Activated CD4-positive, alpha-beta T cell treated with anti-CD3 and anti-CD28 coated beads for 4 hours (primary cell): ENCODE measurements around the gene SLC25A44.
"Not testable (repeated sequence)": the region's sequence is repeated elsewhere in the genome, so short reads cannot be mapped to it uniquely, and the experiment has no call there.

Experiments used
- DNase-seq, 2 donors: peaks; one replicate each; pipeline ENCODE4 v3.0.0-alpha.2; 2020

SLC25A44 gene

DNA sequence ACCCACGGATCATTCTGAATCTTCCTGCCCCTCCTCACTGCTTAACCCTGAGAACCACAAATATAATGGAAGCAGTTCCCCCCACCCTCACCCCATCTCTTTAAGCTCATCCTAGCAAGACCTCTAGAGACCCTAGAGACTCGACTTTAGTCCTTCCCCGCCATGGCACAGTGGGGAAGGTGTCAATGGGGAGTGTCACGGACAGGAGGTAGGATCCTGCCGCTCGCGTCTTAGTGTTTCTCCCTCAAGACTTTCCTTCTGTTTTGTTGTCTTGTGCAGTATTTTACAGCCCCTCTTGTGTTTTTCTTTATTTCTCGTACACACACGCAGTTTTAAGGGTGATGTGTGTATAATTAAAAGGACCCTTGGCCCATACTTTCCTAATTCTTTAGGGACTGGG is 18.2 kb downstream of the SLC25A44 start:
- no peak for DNase-seq

DNA sequence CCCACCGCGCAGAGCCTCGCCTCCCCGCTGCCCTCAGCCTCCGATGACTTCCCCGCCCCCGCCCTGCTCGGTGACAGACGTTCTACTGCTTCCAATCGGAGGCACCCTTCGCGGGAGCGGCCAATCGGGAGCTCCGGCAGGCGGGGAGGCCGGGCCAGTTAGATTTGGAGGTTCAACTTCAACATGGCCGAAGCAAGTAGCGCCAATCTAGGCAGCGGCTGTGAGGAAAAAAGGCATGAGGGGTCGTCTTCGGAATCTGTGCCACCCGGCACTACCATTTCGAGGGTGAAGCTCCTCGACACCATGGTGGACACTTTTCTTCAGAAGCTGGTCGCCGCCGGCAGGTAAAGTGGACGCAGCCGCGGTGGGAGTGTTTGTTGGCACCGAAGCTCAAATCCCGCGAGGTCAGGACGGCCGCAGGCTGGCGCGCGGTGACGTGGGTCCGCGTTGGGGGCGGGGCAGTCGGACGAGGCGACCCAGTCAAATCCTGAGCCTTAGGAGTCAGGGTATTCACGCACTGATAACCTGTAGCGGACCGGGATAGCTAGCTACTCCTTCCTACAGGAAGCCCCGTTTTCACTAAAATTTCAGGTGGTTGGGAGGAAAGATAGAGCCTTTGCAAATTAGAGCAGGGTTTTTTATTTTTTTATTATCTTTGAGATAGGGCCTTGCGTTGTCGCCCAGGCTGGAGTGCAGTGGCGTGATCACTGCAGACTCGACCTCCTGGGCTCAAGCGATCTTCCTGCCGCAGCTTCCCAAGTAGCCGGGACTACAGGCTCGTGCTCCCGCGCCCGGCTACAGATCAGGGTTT is 19.1 kb downstream of the SLC25A44 start, which contains the start of gene PMF1:
TSS of gene PMF1 (plus strand) at position 175 of the 811 bp plus-strand sequence. CDS start at position 184, 9 bp downstream.
- peak; percentile 94 to 97 for DNase-seq

DNA sequence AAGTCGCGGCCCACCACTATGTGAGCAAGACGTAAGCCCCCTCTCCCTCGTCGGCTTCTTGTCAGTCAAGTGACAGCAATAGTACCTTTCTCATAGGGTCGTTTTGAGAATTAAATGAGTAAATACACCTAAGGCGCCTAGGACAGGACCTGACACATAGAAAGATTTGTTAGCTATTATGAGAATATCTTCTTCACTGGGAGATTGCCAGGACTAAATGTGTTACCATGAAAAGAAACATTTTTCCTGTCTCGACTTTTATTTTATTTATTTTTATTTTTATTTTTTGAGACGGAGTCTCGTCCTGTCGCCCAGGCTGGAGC is 19.7 kb downstream of the SLC25A44 start:
- DNase-seq = no peak

DNA sequence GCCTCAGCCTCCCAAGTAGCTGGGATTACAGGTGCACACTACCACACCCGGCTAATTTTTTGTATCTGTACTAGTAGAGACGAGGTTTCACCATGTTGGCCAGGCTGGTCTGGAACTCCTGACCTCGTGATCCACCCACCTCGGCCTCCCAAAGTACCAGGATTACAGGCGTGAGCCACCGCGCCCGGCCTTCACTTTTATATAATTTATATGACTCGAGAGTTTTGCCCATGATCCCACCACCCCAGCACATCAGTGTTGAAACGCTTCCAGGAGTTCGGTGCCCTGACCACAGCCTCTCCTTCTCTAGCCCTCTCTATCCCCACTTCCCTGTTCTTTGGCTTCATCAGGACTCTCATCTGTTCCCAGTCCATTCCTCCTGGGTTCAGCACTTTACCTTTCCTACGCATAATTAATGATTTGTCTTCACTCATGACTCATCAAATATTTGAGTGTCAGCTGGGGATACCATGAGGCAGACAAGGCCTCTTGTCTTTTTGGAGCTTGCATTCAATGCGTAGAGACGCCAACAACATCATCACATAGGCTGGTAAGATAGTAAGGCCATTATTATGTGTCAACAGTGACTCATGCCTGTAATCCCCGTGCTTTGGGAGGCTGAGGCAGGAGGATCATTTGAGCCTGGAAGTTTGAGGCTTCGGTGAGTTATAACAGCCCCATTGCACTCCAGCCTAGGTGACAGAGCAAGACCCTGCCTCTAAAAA is 20.3 kb downstream of the SLC25A44 start:
- peak in 1 of 2 donors; percentile 44 for DNase-seq

DNA sequence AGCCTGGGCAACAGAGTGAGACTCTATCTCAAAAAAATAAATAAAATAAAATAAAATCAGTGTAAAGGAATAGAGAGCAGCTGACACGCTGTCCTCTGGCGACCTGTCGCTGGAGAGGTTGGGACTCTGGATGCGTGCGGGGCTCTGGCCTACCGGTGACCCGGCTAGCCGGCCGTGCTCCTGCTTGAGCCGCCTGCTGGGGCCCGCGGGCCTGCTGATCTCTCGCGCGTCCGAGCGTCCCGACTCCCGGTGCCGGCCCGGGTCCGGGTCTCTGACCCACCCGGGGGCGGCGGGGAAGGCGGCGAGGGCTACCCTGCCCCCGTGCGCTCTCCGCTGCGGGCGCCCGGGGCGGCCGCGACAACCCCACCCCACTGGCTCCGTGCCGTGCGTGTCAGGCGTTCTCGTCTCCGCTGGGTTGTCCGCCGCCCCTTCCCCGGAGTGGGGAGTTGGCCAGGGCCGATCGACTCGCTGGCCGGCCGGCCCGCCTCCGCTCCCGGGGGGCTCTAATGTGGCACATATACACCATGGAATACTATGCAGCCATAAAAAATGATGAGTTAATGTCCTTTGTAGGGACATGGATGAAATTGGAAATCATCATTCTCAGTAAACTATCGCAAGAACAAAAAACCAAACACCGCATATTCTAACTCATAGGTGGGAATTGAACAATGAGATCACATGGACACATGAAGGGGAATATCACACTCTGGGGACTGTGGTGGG is 22.6 kb downstream of the SLC25A44 start:
- not testable (repeated sequence) for DNase-seq

DNA sequence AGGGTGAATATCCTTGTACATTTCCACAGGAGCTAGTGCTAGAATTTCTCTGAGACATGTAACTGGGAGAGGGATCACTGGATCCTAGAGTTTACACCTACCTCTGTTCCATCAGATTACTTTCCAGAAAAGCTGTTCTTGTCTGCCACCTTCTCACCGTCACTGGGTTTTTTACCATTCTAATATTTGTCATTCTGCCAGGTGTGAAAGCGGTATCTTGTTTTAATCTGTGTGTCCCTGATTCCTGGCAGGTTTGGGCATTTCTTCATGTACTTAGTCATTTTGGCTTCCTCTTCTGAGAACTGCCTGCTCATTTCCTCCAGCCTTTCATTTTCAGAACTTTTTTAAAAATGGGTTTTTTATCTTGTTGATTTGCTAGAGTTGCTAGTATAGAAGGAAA is 24.0 kb downstream of the SLC25A44 start:
- DNase-seq = peak; percentile 50 to 55

DNA sequence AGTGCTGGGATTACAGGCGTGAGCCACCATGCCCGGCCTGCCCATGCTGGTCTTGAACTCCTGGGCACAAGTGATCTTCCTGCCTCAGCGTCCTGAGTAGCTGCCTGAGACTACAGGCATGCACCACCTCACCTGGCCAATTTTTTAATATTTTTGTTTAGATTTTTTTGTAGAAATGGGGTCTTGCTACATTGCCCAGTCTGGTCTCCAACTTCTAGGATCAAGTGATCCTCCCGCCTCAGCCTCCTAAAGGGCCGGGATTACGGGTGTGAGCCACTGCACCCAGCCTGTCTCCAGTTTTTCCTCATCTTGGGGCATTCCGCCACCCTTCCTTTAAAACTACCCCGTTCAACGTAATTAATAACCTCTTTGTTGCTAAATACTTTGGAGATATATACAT is 26.3 kb downstream of the SLC25A44 start:
- DNase-seq = no peak

DNA sequence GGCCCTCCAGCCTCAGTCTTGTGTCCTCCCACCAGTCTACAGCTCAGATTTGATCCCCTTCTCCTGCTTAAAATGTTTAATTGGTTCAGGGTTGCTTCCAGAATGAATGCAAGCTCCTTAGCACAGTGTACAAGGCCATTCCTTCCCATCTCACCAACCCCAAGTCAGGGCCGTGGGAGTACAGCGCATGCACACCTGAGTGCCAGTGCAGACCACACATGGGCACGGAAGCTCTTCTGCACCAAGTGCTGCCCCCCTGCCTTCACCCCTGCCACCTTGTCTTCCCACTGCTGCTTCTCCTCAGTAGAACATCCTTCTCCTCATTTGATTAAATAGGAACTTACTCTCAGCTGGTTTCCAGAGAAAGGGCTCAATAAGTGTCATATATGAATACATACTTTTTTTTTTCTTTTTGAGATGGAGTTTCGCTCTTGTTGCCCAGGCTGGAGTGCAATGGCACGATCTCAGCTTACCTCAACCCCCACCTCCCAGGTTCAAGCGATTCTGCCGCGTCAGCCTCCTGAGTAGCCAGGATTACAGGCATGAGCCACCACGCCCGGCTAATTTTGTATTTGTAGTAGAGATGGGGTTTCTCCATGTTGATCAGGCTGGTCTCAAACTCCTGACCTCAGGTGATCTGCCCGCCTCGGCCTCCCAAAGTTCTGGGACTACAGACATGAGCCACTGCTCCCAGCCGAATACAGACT is 28.2 kb downstream of the SLC25A44 start:
- DNase-seq = no peak

DNA sequence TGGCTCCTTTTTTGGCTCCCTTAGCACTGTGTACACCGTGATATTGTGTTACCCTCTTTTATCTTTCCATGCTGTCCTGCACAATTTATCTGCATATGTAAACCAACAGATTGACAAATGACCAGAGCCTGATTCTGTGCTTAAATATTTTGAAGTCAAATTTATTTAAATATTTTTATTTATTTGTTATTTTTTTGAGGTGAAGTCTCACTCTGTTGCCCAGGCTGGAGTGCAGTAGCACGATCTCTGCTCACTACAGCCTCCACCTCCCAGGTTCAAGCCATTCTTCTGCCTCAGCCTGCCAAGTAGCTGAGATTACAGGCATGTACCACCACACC is 31.7 kb downstream of the SLC25A44 start:
- no peak for DNase-seq

DNA sequence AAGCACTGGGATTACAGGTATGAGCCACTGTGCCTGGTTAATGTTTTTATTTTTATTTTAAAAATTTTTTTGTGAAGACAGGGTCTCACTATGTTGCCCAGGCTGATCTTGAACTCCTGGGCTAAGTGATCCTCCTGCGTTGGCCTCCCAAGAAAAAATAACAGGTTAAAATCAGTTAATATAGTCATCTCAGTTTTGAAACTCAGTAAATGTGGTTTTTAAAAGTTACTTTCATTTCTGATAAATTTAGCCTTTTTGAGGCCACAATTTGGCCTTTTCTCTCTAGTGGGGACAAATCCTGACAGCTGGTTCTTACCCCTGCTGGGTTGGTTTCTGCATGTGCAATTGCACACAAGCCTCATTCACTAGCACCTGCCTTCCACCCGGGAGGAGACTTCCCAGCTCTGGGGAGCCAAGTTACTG is 32.2 kb downstream of the SLC25A44 start:
- no peak for DNase-seq

DNA sequence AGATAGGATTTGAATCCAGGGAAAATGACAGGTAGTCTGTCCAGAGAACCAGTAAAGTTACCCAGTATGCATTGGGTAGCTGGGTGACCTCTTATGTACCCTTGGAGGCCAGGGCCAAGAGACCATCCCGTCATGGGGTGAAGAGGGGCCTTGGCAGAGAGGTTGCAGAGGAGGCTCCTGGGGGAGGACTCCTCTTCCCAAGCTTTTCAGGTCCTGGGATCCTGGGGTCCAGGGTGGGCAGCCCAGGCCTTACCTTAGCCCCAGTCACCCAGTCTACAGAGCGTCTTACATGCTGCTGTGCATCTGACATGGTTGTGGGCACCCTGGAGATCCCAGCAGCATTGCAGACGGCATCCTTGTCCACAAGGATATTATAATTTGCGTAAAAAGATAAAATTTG is 32.9 kb downstream of the SLC25A44 start:
- DNase-seq = no peak

DNA sequence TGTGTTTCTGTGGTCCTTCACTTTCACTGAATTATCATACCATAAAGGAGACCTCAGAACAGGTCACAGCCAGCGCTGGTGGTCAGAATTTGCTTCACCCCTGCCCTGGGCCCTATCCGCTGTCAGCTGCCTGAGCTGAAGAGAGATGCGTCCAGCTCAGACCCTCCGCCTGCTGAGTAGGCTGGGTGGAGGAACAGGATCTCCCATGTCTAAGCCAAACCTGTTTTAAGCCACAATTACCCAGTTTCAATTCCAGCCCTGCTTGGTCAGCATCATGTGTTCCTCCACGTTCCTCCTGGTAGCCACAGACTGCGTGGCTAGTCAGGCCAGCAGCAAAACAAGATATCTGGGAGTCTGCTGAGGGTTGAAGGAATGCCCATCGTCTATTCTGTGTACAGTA is 34.6 kb downstream of the SLC25A44 start:
- DNase-seq = no peak

DNA sequence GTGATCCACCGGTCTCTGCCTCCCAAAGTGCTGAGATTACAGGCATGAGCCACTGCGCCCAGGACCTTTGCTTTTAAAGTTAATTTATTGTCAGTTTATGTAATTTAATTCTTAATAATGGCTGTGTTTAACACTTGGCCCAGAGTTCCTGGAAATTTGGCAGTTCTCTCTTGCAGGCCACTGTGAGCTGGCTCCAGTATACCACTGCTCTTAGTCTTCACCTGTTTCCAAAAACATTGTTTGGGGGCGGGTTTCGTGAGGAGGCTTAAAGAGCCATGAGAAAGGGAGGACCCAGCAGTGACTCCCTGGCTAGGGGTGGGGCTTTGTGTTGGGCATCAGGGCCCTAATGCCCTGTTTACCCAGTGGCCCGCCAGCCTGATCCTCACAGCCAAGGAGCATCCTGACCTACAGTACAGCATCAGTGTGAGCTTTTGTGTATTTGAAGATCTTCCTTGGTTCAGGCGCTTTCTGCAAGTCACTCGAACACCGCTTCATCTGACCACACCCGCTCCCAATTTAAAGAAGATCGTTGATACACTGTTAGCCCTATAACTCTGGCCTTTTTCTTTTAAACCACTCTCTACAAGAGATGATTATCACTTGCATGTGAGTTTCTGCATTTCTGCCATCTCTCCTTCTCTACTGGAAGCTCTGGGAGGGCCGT is 36.0 kb downstream of the SLC25A44 start:
- no peak for DNase-seq

DNA sequence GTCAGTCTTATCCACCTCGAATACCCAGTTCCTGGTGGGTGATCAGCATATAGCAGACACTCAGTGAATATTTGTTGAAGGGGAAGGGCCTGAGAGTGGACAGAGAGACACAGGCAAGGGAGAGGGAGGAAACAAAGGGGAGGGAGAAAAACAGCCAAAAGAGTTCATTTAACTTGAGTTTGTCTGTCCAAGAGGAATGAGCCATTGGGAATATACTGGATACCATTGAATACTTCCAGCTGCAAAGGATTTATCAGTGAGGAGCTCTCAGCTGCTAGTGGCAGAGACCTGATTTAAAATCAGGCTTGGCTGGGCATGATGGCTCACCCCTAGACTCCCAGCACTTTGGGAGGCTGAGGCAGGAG is 36.6 kb downstream of the SLC25A44 start:
- DNase-seq = no peak

DNA sequence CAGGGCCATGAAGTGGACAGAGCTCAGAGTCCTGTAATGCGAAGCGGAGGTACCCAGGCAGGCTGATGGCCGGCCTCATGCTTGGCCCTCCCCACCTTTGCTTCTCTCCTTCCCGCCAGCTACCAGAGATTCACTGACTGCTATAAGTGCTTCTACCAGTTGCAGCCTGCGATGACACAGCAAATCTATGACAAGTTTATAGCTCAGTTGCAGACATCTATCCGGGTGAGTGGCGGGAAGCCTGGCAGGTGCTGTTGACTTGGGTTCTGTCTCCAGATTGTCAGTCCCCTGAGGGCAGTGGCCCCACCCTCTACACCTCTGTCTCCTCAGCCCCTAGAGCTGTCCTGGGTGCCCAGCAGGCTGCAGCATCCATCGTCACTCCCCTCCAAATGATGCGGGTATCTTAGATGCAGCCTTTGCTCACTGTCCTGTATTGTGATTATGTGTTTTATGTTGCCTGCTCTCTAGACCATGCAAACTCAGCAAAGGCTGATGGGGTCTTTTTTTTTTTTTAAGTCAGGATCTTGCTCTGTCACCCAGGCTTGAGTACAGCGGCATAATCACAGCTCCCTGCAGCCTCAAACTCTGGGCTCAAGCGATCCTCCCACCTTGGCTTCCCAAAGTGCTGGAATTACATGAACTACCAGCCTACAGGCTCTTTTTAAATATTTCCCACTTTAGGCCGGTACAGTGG is 38.4 kb downstream of the SLC25A44 start:
- no peak for DNase-seq

DNA sequence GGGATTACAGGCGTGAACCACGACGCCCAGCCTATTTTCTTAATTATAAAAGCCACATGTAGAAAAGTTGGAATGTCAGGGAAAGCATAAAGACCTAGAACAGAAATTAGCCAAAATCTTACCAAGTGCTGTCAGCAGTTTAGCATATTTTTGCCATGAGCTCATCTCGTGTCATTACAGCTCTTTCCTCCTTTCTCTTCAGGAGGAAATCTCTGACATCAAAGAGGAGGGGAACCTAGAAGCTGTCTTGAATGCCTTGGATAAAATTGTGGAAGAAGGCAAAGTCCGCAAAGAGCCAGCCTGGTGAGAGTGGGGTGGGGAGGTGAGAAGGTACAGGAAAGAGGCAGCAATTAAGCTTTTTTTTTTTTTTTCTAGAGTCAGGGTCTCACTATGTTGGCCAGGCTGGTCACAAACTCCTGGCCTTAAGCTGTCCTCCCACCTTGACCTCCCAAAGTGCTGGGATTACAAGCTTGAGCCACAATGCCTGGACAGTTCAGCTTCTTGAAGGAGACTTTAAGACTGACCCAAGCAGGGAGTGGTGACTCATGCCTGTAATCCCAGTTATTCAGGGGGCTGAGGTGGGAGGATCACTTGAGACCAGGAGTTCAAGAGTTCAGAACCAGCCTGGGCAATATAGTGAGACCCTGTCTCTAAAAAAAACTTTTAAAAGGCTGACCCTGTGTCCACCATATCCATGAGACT is 39.7 kb downstream of the SLC25A44 start:
- DNase-seq = no peak

DNA sequence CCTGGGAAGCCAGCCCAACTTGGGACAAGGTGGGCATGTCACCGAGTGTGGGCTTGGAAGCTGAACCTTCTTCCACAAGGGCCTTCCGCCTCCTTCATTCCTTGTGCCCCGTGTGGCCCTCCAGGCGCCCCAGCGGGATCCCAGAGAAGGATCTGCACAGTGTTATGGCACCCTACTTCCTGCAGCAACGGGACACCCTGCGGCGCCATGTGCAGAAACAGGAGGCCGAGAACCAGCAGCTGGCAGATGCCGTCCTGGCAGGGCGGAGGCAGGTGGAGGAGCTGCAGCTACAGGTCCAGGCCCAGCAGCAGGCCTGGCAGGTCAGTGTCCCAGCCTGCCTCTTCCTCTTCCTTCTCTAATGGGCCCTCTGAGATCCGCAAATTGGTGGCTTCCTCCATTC is 42.3 kb downstream of the SLC25A44 start:
- no peak for DNase-seq

DNA sequence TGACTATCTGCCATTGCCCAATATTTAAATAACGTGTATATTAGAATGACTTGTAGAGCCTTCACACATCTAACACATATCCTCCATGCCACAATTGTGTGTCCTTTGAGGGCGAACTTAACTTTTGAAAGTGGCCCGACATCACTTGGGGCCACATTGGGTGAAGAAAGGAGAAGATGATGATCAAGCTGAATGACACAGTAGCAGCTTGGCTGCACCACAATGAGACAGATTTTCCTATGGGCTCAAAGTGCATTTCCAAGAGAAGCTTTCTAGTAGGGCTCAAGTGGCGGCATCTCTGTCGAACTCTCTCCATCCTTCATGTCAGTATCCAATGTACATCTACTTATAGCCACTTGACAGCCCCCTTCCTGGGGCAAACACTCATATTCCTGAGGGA is 44.3 kb downstream of the SLC25A44 start:
- DNase-seq = no peak

DNA sequence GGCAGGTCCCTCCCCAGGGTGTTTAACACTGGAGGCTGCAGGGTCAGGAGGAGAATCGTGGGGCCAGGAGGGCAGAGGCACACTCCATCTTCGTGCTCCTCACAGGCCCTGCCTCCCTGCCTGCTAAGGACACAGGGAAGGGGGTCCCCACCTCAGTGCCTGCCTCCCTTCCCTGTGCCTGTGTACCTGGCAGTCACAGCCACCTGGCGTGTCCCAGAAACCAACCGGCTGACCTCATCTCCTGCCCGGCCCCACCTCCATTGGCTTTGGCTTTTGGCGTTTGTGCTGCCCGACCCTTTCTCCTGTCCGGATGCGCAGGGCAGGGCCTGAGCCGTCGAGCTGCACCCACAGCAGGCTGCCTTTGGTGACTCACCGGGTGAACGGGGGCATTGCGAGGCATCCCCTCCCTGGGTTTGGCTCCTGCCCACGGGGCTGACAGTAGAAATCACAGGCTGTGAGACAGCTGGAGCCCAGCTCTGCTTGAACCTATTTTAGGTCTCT is 47.5 kb downstream of the SLC25A44 start:
- no peak for DNase-seq

DNA sequence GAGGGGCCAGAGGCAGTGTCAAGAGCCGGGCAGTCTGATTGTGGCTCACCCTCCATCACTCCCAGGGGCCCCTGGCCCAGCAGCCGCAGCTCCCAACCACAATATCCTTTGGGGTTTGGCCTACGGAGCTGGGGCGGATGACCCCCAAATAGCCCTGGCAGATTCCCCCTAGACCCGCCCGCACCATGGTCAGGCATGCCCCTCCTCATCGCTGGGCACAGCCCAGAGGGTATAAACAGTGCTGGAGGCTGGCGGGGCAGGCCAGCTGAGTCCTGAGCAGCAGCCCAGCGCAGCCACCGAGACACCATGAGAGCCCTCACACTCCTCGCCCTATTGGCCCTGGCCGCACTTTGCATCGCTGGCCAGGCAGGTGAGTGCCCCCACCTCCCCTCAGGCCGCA is 48.0 kb downstream of the SLC25A44 start, which contains the start of gene BGLAP:
TSS of gene BGLAP (plus strand) at position 259 of the 400 bp plus-strand sequence. CDS start at position 307, 48 bp downstream.
- no peak for DNase-seq

DNA sequence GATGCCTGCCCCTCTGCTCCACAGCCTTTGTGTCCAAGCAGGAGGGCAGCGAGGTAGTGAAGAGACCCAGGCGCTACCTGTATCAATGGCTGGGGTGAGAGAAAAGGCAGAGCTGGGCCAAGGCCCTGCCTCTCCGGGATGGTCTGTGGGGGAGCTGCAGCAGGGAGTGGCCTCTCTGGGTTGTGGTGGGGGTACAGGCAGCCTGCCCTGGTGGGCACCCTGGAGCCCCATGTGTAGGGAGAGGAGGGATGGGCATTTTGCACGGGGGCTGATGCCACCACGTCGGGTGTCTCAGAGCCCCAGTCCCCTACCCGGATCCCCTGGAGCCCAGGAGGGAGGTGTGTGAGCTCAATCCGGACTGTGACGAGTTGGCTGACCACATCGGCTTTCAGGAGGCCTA is 48.8 kb downstream of the SLC25A44 start:
- DNase-seq = no peak
